ENCODE data around the gene CEP170B. TPM values are rescaled to one million over a fixed set of nuclear protein-coding genes. Genes with fewer than 3 reads are reported as not detected.

CEP170B gene
- total RNA-seq, 2 donors from 2014 or later = 29.1 to 81.2 TPM

DNA sequence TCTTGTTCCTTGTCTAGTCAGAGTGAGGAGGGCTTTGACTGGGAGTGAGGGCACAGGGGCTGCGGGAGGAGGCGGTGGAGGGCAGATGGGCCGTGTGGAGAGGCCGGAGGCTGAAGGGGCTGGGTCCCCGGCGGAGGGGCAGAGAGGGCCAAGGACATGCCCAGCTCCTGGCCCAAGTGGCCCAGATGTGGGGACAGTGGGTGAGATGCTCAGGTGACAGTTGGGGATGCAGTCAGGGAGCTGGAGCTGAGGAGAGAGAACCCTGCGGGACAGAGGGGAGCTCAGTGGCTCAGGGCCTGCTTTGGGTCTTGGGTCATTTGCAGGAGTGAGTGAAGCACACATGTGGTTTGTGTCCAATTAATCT lies 33.1 kb downstream of the CEP170B start:
- WGBS = 94% methylated on average over 7 of the region's 7 CpGs
- no peaks in the 10 kb centered on the region for H3K9me3 ChIP-seq
- H3K27ac ChIP-seq = no peak overlapping the region
- no peaks in the 10 kb centered on the region for H3K36me3 ChIP-seq
- no peak overlapping the region for H3K4me3 ChIP-seq
- intact Hi-C loops (cut with DNase I) = loop anchor here (5.0 kb wide), 1 partner anchor 34 kb away; no protein-coding TSS in a partner anchor
- DNase-seq (ENCODE audit: low spot score) = no peak
- no peaks in the 10 kb centered on the region for H3K4me1 ChIP-seq (replicated peaks)
- H3K27me3 ChIP-seq (replicated peaks; ENCODE audit: insufficient read depth) = no peaks in the 10 kb centered on the region
- TF ChIP-seq, protein P1, sequence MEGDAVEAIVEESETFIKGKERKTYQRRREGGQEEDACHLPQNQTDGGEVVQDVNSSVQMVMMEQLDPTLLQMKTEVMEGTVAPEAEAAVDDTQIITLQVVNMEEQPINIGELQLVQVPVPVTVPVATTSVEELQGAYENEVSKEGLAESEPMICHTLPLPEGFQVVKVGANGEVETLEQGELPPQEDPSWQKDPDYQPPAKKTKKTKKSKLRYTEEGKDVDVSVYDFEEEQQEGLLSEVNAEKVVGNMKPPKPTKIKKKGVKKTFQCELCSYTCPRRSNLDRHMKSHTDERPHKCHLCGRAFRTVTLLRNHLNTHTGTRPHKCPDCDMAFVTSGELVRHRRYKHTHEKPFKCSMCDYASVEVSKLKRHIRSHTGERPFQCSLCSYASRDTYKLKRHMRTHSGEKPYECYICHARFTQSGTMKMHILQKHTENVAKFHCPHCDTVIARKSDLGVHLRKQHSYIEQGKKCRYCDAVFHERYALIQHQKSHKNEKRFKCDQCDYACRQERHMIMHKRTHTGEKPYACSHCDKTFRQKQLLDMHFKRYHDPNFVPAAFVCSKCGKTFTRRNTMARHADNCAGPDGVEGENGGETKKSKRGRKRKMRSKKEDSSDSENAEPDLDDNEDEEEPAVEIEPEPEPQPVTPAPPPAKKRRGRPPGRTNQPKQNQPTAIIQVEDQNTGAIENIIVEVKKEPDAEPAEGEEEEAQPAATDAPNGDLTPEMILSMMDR (IDR thresholded peaks at IDR 0.05) = no peak
- TF ChIP-seq POLR2AphosphoS5 (IDR thresholded peaks at IDR 0.05) = no peak
- TF ChIP-seq POLR2A (IDR thresholded peaks at IDR 0.05) = no peak

DNA sequence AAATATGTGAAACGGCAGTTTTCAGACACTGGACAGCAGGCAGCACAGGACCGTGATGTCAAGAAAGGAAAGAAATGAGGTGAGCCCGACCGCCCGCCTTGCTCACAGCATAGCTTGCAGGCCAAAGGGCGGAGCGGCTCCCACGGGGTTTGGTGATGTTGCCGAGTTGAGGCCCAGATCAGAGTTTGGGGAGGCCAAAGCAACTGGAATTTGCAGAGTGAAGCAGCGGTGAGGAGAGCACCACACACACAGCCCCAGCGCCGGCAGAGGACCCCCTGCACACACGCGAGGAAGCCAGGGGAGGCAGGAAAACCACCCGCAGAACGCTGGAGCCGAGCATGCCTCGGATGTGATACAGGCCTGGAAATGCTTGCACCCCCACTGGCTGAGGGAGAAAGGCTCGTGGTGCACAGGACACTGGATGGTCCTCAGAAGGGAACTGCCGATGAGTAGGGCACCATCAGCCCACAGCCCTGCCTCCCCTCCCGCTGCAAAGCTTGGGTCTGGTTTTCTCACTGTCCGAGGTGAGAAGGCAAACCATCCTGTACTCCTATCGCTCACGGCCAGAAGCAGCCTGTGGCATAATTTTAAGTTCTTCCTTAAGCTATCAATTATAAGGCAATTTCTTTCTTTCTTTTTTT lies 33.9 kb downstream of the CEP170B start:
- Histone ChIP-seq H3K27ac (no peak overlapping the region), H3K36me3 (no peaks in the 10 kb centered on the region), H3K9me3 (no peaks in the 10 kb centered on the region), H3K4me1 (replicated peaks) (no peaks in the 10 kb centered on the region), H3K27me3 (replicated peaks; ENCODE audit: insufficient read depth) (no peaks in the 10 kb centered on the region), H3K4me3 (no peak overlapping the region)
- no peak for TF ChIP-seq POLR2AphosphoS5 (IDR thresholded peaks at IDR 0.05)
- no peak for TF ChIP-seq POLR2A (IDR thresholded peaks at IDR 0.05)
- TF ChIP-seq, protein P1 (IDR thresholded peaks at IDR 0.05) = no peak
- no peak for DNase-seq (ENCODE audit: low spot score)
- 67% methylated on average over 24 of the region's 24 CpGs for WGBS
- intact Hi-C loops (cut with DNase I) = loop anchor here (5.0 kb wide), 1 partner anchor 33 kb away; no protein-coding TSS in a partner anchor

DNA sequence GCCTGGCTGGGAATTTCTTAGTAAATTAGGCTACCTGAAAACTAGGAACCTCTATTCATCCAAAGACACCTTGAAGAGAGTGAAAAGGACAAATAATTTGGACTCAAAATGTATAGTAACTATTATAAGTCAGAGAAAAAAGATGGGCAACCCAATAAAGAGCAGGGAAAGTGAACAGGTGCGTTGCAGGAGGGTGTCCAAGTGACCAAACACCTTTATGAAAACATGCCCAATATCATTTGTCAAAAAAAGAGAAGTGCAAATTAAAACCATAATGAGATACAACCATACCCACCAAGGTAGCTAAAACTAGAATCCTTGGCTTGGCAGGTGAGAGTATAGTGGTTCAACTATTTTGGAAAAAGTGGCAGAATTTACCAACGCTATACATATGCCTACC lies 34.7 kb downstream of the CEP170B start:
- WGBS = 59% methylated on average over 2 of the region's 2 CpGs
- Histone ChIP-seq H3K4me3 (no peak overlapping the region), H3K36me3 (no peaks in the 10 kb centered on the region), H3K9me3 (no peaks in the 10 kb centered on the region), H3K27me3 (replicated peaks; ENCODE audit: insufficient read depth) (no peaks in the 10 kb centered on the region), H3K4me1 (replicated peaks) (no peaks in the 10 kb centered on the region), H3K27ac (no peak overlapping the region)
- no peak for TF ChIP-seq POLR2A (IDR thresholded peaks at IDR 0.05)
- no peak for TF ChIP-seq POLR2AphosphoS5 (IDR thresholded peaks at IDR 0.05)
- TF ChIP-seq, protein P1 (IDR thresholded peaks at IDR 0.05) = no peak
- intact Hi-C loops (cut with DNase I) = loop anchor here (5.0 kb wide), 1 partner anchor 33 kb away; no protein-coding TSS in a partner anchor
- DNase-seq (ENCODE audit: low spot score) = no peak

DNA sequence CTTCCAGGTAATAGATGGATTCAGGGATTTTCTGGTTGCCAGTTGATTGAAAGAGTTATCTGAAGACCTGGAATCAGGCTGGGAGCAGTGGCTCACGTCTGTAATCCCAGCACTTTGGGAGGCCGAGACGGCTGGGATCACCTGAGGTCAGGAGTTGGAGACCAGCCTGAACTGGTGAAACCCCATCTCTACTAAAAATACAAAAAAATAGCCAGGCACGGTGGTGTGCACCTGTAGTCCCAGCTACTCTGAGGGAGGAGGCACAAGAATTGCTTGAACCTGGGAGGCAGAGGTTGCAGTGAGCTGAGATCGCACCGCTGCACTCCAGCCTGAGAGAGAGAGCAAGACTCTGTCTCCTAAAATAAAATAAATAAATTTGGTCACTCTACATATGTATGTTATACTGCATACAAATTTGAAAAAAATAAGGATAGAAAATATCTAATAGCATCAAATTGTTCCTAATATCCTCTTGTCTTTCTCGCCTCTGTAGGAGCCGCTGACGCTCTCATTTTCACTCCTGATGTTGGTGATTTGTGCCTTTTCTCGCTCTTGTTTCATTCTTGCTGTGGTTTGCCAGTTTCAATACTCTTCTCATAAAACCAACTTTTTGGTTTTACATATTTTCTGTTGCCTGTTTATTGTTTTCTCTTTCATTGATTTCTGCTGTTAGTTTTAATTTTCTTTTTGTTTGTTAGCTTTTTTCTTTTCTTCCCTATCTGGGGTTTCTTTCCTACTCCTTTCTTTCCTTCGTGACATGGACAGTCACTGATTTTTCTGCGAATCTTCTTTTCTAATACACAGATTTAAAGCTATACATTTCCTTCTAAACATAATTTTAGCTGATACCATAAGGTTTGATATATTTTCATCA lies 35.8 kb downstream of the CEP170B start:
- H3K36me3 ChIP-seq = no peaks in the 10 kb centered on the region
- no peak for DNase-seq (ENCODE audit: low spot score)
- no peak overlapping the region for H3K4me3 ChIP-seq
- TF ChIP-seq POLR2A (IDR thresholded peaks at IDR 0.05) = no peak
- no peak for TF ChIP-seq POLR2AphosphoS5 (IDR thresholded peaks at IDR 0.05)
- TF ChIP-seq, protein P1 (IDR thresholded peaks at IDR 0.05) = no peak
- 85% methylated on average over 12 of the region's 12 CpGs for WGBS
- intact Hi-C loops (cut with DNase I) = no loop called here
- H3K9me3 ChIP-seq = no peaks in the 10 kb centered on the region
- H3K4me1 ChIP-seq (replicated peaks) = no peaks in the 10 kb centered on the region
- H3K27me3 ChIP-seq (replicated peaks; ENCODE audit: insufficient read depth) = no peaks in the 10 kb centered on the region
- H3K27ac ChIP-seq = no peak overlapping the region

All from prostate gland (tissue), 2 donors.